ENCODE measurements around the gene MAGI2.

Gene MAGI2

DNA sequence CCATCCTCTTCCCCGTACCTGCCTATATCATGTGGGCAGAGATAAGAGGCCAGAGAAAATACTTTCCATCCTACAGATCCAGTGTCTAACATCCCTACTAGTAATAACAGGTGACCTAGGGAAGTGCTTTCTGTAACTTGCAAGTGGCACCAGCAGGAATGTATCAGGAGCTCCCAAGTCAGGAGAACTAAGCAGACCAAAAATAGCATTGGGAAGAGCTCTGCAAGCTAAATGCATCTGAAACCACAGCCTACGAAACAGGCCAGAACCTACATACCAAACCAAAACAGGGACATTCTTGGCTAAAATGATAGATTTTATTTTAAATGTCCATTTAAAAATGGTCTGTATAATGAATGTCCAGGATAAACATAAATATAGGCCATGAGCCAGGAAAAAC lies 974.1 kb downstream of the MAGI2 start:
- TF ChIP-seq ZNF274 (IDR thresholded peaks at IDR 0.05; ENCODE audit: low read depth, low read length) = no peak
- H3K4me3 ChIP-seq (ENCODE audit: low read length) = no peak overlapping the region

GRCh38 chr7:78476851-78477405 lies 976.5 kb downstream of the MAGI2 start:
- H3K4me3 ChIP-seq (ENCODE audit: low read length) = no peak overlapping the region
- no peak for TF ChIP-seq ZNF274 (IDR thresholded peaks at IDR 0.05; ENCODE audit: low read depth, low read length)

DNA sequence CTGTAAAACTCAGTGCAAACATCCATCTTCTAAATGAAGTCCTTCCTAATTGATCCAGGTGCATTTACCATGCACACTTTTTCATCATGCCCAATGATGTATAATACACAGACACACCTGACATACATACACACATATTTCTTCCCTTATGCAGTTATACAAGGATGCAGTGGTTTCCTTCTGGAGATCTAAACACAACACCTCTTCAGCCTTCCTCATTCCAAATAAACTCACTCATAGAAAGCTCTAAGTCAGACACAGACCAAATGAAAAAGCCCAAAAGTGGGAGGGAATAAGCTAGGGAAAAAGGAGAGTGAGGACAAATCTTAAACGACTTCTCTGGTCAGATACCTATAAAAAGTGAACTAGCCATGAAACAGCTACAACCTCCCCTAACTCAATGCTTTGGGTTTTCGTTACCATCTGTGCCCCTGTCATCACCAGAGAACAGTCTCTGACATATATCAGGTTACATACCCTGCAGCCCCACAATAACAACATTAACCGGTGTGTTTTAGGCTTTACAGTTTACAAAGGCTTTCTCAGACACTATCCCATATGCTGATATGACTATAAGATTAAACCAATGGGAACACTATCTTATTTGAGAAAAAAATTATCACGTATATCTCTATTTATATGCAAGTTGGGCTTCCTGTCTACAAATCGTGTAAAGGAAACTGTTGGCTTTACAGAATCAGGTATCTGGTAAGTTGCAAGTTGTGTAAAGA lies 979.7 kb downstream of the MAGI2 start:
- TF ChIP-seq ZNF274 (IDR thresholded peaks at IDR 0.05; ENCODE audit: low read depth, low read length) = no peak

GRCh38 chr7:78473021-78473420 lies 980.4 kb downstream of the MAGI2 start:
- no peak overlapping the region for H3K4me3 ChIP-seq (ENCODE audit: low read length)
- TF ChIP-seq ZNF274 (IDR thresholded peaks at IDR 0.05; ENCODE audit: low read depth, low read length) = no peak

More for the DNA sequence above, 979.7 kb downstream of the MAGI2 start:
- no peak overlapping the region for H3K4me3 ChIP-seq (ENCODE audit: low read length)

DNA sequence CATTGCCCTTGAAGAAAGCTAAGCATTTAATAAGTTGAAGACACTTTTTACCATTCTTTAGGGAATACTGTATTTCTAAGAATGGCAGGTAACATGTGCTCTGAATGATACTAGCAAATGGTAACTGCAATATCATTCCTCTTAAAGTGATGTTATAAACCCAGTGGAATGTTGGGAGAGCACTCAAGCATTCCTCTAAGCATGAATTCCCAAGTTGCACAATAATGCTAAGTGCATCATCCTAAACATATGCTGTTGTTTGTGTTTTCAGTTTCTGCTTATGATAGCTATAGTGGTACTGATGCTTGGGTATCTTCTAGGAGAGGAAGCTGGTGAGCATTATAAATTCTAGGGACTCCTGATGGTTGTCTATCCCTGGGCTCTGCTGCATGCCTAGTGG lies 980.9 kb downstream of the MAGI2 start:
- no peak for TF ChIP-seq ZNF274 (IDR thresholded peaks at IDR 0.05; ENCODE audit: low read depth, low read length)
- no peak overlapping the region for H3K4me3 ChIP-seq (ENCODE audit: low read length)

GRCh38 chr7:78465894-78466293 lies 987.6 kb downstream of the MAGI2 start:
- no peak for TF ChIP-seq ZNF274 (IDR thresholded peaks at IDR 0.05; ENCODE audit: low read depth, low read length)
- H3K4me3 ChIP-seq (ENCODE audit: low read length) = no peak overlapping the region

DNA sequence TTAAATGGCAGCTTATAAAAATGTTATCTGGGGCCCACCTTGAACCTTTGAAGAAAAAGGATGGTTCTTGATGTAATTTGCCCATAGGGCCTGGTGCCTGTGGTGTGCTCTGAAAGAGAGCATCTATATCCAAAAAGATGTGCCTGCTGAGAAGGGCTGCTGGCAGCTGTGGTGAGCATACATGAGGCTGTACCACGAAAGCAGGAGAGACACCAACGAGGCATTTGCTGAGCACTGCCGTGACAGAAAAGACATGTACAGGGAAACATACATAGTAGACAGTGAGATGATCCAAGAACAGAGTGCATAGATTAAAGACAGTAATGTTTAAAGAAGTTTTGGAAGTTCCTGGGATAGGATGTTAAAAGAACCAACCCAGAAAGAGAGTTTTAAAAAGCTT lies 990.4 kb downstream of the MAGI2 start:
- no peak overlapping the region for H3K4me3 ChIP-seq (ENCODE audit: low read length)
- no peak for TF ChIP-seq ZNF274 (IDR thresholded peaks at IDR 0.05; ENCODE audit: low read depth, low read length)

DNA sequence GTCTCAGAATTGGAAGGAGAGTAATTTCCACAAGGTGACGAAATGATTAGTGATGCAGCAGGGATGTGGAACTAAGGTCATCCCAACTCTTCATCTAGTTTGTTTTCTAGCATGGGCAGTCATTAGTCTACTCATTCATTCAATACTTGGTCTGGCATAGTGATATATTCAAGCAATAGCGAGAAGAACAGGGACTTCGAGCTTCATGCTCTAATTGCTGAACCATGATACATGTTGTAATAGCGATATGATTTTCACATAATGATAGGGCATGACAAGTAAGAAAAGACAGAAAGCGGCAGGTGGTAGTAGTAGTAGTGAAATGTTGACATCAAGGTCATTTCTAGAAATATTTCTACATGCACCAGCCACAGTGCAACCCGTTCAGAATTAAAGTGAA lies 1002.8 kb downstream of the MAGI2 start:
- H3K4me3 ChIP-seq (ENCODE audit: low read length) = no peak overlapping the region
- TF ChIP-seq ZNF274 (IDR thresholded peaks at IDR 0.05; ENCODE audit: low read depth, low read length) = no peak

GRCh38 chr7:78448911-78449310 lies 1004.6 kb downstream of the MAGI2 start:
- no peak overlapping the region for H3K4me3 ChIP-seq (ENCODE audit: low read length)
- TF ChIP-seq ZNF274 (IDR thresholded peaks at IDR 0.05; ENCODE audit: low read depth, low read length) = no peak

DNA sequence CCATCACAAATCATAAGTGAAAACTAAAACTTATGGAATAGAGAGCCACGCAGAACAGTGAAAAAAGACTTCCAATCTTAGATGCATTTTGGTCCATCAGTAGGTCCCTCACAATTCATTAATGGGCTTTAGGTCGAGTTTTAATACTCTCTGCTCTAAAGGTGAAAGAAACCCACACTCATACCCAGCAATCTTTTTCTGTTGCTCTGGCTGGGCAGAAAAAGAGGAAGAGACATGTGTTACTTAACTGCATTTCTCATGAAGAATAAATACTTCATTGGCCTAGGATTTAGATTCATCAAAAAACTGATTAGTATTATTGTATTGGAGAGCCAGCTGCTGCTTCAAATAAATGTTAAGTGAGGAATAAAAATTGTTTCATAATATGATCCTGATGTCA lies 1009.2 kb downstream of the MAGI2 start:
- H3K4me3 ChIP-seq (ENCODE audit: low read length) = no peak overlapping the region
- TF ChIP-seq ZNF274 (IDR thresholded peaks at IDR 0.05; ENCODE audit: low read depth, low read length) = no peak

- no peak for TF ChIP-seq ZNF274 (IDR thresholded peaks at IDR 0.05; ENCODE audit: low read depth, low read length)
- no peak overlapping the region for H3K4me3 ChIP-seq (ENCODE audit: low read length)
Measured at GRCh38 chr7:78443811-78444210, 1009.7 kb downstream of the MAGI2 start.

DNA sequence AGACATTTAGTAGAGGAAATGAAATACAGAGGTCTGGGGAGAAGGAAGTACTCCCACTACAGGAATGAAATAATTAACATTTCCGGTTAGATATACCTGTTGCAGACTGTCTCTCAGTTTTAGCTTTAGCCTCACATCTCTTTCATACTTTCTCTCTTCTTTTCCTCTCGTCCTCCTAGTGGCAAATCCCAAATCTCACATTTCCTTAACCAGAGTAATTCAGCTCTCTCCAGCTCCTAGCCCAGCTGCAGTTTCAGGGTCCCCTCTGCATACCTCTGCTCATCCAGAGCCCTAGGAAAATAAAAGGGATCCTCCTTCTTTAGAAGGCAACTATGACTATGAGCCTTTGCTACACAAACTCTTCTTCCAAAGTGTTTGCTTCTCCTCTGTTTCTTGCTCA lies 1011.7 kb downstream of the MAGI2 start:
- H3K4me3 ChIP-seq (ENCODE audit: low read length) = no peak overlapping the region
- TF ChIP-seq ZNF274 (IDR thresholded peaks at IDR 0.05; ENCODE audit: low read depth, low read length) = no peak

GRCh38 chr7:78438433-78438832 lies 1015.0 kb downstream of the MAGI2 start:
- no peak overlapping the region for H3K4me3 ChIP-seq (ENCODE audit: low read length)
- TF ChIP-seq ZNF274 (IDR thresholded peaks at IDR 0.05; ENCODE audit: low read depth, low read length) = no peak

DNA sequence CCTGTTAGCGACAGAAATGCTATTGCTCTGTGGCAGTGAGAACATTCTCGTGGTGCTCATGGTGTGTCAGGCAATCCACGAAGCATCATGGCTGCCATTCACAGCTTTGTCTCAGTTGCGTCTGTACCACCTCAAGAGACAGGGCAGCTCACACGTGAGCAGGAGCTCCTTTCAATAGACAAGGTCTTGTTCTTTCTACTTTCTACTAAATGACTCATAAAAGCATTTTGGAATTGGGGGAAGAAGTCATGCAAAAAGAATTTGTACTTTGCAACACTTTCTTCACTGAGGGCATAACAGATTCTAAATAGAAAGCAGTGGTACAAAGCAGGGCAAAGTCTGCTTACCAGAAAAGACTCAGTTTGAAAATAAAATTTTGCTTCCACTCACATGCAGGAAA lies 1016.3 kb downstream of the MAGI2 start:
- no peak overlapping the region for H3K4me3 ChIP-seq (ENCODE audit: low read length)
- no peak for TF ChIP-seq ZNF274 (IDR thresholded peaks at IDR 0.05; ENCODE audit: low read depth, low read length)

DNA sequence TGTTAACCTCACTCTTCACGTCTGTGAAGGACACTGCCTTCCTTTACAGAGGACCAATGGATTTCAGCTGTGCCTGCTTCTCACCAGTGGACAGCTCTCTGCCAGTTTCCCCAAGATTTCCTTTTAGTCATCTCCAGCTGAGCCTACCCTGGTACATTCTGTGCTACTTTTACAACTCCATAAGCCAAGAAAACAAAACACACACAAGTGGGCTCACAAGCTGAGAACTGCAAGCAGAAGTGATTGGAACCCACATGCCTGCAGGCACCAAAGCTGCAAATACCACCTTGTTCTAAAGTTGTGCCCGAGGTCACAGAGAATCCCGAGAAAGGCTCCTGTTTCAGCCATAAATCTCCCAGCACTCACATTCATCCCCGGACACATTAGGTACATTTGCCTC lies 1018.1 kb downstream of the MAGI2 start:
- TF ChIP-seq ZNF274 (IDR thresholded peaks at IDR 0.05; ENCODE audit: low read depth, low read length) = no peak

DNA sequence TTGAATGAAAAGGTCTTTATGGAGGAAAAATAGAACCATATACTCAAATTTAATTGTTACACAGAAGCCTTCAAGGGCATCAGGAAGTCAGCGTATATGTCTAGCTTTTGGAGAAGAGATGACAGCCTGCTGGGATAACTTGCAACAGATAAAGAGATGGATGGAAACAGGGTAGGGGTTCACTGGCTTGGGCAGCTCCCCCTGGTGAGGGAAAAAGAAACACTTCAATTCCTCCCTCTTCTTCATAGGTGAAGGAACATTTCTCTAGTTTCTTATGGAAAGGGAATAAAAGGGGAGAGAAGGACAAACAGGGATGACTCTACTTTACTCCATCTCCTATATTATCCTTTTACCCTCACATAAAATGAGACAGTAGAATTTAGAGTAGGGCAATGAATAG lies 1019.2 kb downstream of the MAGI2 start:
- TF ChIP-seq ZNF274 (IDR thresholded peaks at IDR 0.05; ENCODE audit: low read depth, low read length) = no peak
- H3K4me3 ChIP-seq (ENCODE audit: low read length) = no peak overlapping the region

More for the DNA sequence above, 1018.1 kb downstream of the MAGI2 start:
- no peak overlapping the region for H3K4me3 ChIP-seq (ENCODE audit: low read length)
